Occipital lobe (tissue), 2 donors: ENCODE data around the gene GNB1. TPM values are rescaled to one million over a fixed set of nuclear protein-coding genes. Genes with fewer than 3 reads are reported as not detected.

Experiments
- DNase-seq: peaks from one replicate; lab custom pipeline; 2025; lab: John Stamatoyannopoulos, UW
- total RNA-seq: library from RNA; depleted of rRNA; stranded (reverse); fragments of >200 nt; gene quantifications from one replicate; pipeline ENCODE4 v1.2.3, GENCODE V29; 2014

The GNB1 gene
- total RNA-seq, 1 donor from 2014 or later, result 144 TPM

GRCh38 chr1:1832166-1832565 is 58.7 kb downstream of the GNB1 start:
- DNase-seq, result no peak

GRCh38 chr1:1827089-1827848 is 63.6 kb downstream of the GNB1 start:
- DNase-seq, result no peak

- DNase-seq, result no peak
Measured at GRCh38 chr1:1826356-1827088, 64.4 kb downstream of the GNB1 start.

- DNase-seq, result no peak
Measured at GRCh38 chr1:1825217-1825616, 65.7 kb downstream of the GNB1 start.

- no peak for DNase-seq
Measured at GRCh38 chr1:1819762-1820161, 71.1 kb downstream of the GNB1 start.

DNA sequence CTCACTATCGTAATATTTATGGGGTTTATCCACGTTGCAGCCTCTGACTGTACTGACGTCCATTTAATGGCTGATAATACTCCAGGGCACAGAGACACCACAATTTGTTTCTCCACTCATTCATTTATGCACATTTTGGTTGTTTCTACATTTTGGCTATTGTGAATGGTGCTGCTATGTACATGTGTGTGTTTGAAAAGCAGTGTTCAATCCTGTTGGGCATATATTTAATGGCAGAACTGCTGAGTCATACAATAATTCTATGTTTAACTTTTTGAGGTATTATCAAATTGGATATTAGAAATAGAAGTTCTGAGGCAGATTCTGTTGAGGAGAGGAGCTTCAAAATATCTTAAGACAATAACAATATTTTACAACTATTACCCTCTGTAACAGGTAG is 73.7 kb downstream of the GNB1 start:
- no peak for DNase-seq

DNA sequence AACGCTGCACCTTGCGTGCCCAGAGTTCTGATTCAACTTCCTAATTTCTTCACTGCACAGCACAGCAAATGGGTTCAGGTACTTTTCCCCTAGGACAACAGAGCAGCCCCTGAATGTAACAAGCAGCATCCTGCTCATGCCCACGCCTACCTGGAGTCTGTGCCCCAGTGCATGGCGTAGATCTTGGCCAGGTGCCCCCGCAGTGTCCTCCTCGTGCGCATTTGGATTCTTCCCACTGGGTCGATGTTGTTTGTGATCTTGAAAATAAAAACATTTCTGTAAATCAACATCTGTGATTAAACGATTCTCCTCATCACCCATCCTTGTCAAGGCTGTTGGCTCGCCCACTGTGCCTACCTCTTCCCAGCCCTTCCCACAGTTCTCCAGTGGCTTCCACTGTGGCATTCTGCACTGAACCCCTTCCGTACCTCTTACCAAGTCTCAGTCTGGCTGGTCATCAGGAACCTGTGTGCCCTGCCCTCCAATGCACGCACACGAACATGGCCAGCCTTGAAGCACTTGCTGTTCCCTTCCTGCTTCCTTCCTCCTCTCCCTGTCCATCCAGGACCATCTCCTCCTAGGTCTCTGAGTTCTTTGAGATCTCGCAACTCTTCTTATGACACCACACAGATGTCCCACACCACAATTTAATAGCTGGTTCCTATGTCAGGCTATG is 75.1 kb downstream of the GNB1 start:
- DNase-seq, result no peak

GRCh38 chr1:1809489-1809888 is 81.4 kb downstream of the GNB1 start:
- DNase-seq, result no peak

DNA sequence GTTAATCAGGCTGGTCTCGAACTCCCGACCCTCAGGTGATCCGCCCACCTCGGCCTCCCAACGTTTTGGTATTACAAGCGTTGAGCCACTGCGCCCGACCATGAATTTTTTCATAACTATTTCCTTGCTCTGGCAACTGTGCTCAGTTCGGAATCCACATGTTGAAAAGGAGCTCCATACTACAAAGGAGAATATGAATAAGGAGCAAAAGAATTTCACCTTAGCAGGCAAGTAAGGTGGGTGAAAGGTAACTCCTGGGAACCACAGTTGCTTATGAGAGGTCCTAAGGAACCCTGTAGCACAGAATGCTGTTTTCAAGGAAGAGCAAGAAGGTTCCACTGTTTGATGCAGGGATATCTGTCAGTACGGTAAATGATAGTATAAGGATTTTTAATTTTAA is 82.7 kb downstream of the GNB1 start:
- DNase-seq, result no peak

- DNase-seq, result no peak
Measured at GRCh38 chr1:1806890-1807289, 84.0 kb downstream of the GNB1 start.

DNA sequence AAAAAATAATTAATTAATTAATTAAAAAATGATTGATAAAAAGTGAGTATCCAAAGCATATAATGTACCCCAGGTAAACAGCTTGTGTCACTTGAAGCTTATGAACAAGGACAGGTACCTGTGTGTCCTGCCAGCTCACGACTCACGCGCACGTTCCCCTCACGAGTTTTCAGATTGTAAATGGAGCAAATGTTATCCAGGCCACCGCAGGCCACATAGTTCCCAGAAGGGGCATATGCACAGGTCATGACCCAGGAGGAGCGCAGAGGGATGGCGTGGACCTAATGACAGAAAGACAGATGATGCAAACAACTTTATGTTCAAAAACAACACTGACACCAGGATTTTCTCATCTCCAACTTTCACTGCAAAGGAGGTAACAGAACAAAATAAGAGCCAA is 86.6 kb downstream of the GNB1 start:
- DNase-seq, result no peak

GRCh38 chr1:1802871-1803270 is 88.0 kb downstream of the GNB1 start:
- DNase-seq, result no peak

- DNase-seq, result no peak
Measured at GRCh38 chr1:1799716-1800115, 91.2 kb downstream of the GNB1 start.

- no peak for DNase-seq
Measured at GRCh38 chr1:1797731-1798341, 93.1 kb downstream of the GNB1 start.

DNA sequence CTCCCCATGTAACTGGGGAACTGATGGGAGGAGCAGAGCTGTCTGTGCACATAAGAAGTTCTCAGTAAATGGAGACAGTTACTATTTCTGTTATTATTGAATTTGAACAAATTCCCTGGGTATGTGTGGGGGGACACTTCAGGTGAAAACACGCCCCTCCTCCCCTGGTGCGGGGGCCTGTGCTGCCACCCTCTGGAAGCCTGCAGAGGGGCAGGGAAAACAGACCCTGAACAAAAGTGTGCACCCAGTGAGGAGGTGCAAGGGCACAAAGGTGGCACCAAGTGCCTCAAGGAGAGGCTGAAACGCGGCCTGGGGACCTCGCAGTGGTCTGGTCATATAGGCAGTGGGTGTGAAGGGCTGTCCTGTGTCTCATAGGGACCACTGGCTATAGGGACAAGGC is 94.4 kb downstream of the GNB1 start:
- DNase-seq, result no peak

- no peak for DNase-seq
Measured at GRCh38 chr1:1794999-1795398, 95.9 kb downstream of the GNB1 start.

GRCh38 chr1:1793481-1794244 is 97.2 kb downstream of the GNB1 start:
- no peak for DNase-seq

- no peak for DNase-seq
Measured at GRCh38 chr1:1788646-1789431, 102.0 kb downstream of the GNB1 start.

- DNase-seq, result no peak
Measured at GRCh38 chr1:1788136-1788535, 102.8 kb downstream of the GNB1 start.

- DNase-seq, result no peak
Measured at GRCh38 chr1:1786836-1787605, 103.9 kb downstream of the GNB1 start.
